Mesodermal cell (in vitro differentiated cells): ENCODE results near the gene EML4.
"Not testable (repeated sequence)": the region's sequence is repeated elsewhere in the genome, so short reads cannot be mapped to it uniquely, and the experiment has no call there.

Source experiments
- H3K27ac ChIP-seq: 2 replicates; pipeline ENCODE4 v1.7.0; 2013; ENCODE audit warnings: mild to moderate bottlenecking, low read depth, low read length, moderate library complexity; ENCODE audit not compliant: severe bottlenecking
- H3K36me3 ChIP-seq: 2 replicates; pipeline ENCODE4 v1.7.1; 2013; ENCODE audit warnings: mild to moderate bottlenecking, low read length, moderate library complexity; ENCODE audit not compliant: control insufficient read depth, insufficient read depth
- H3K4me1 ChIP-seq: one replicate; pipeline ENCODE4 v1.7.1; 2013; ENCODE audit warnings: mild to moderate bottlenecking, low read length; ENCODE audit not compliant: insufficient read depth, control insufficient read depth, poor library complexity, severe bottlenecking
- H3K4me3 ChIP-seq: 2 replicates; pipeline ENCODE4 v1.7.0; 2013; ENCODE audit warnings: low read length, control low read depth, mild to moderate bottlenecking; ENCODE audit not compliant: insufficient read depth, poor library complexity, severe bottlenecking; ENCODE audit errors: extremely low read depth
- H3K9me3 ChIP-seq: 2 replicates; pipeline ENCODE4 v1.7.1; 2013; ENCODE audit warnings: mild to moderate bottlenecking, low read length, moderate library complexity; ENCODE audit not compliant: control insufficient read depth
- WGBS, 2 experiments: methylation state at CpG; one replicate each; pipeline ENCODE4 v1.1.5; 2013; ENCODE audit warnings: missing lambda C conversion rate in 2 of 2; ENCODE audit not compliant: insufficient coverage in 2 of 2; 5-methylcytosine and 5-hydroxymethylcytosine counted together

The EML4 gene

GRCh38 chr2:42339191-42339912 is 170.2 kb downstream of the EML4 start:
- no peak overlapping the region for H3K27ac ChIP-seq
- WGBS, 2 experiments: 91 to 95% methylated on average over 20 to 21 of the region's 21 CpGs
- H3K36me3 ChIP-seq: peaks cover 62% of the 10 kb centered on the region
- H3K4me3 ChIP-seq: no peak overlapping the region
- H3K9me3 ChIP-seq: no peaks in the 10 kb centered on the region
- H3K4me1 ChIP-seq: peaks cover 17% of the 10 kb centered on the region

- H3K36me3 ChIP-seq: peaks cover 62% of the 10 kb centered on the region
- 93% methylated on average over 17 to 23 of the region's 23 CpGs for WGBS, 2 experiments
Observed at GRCh38 chr2:42340045-42340937, 171.1 kb downstream of the EML4 start.

GRCh38 chr2:42340938-42341636 is 171.9 kb downstream of the EML4 start:
- peaks cover 17% of the 10 kb centered on the region for H3K4me1 ChIP-seq
- WGBS, 2 experiments: 91 to 97% methylated on average over 5 to 6 of the region's 10 CpGs
- no peaks in the 10 kb centered on the region for H3K9me3 ChIP-seq
- no peak overlapping the region for H3K4me3 ChIP-seq
- H3K36me3 ChIP-seq: peaks cover 62% of the 10 kb centered on the region
- H3K27ac ChIP-seq: no peak overlapping the region

More at GRCh38 chr2:42340045-42340937, 171.1 kb downstream of the EML4 start:
- Histone ChIP-seq H3K27ac (no peak overlapping the region), H3K4me3 (no peak overlapping the region), H3K9me3 (no peaks in the 10 kb centered on the region), H3K4me1 (peaks cover 17% of the 10 kb centered on the region)

- H3K9me3 ChIP-seq: no peaks in the 10 kb centered on the region
- peaks cover 17% of the 10 kb centered on the region for H3K4me1 ChIP-seq
- peak overlapping the region; percentile 91 for H3K27ac ChIP-seq
- H3K36me3 ChIP-seq: peaks cover 55% of the 10 kb centered on the region
- no peak overlapping the region for H3K4me3 ChIP-seq
- WGBS, 2 experiments: 78 to 88% methylated on average over 6 to 8 of the region's 8 CpGs
Observed at GRCh38 chr2:42342061-42342794, 173.1 kb downstream of the EML4 start.

- Histone ChIP-seq H3K27ac (peak overlapping the region; percentile 91), H3K9me3 (no peaks in the 10 kb centered on the region), H3K36me3 (peaks cover 54% of the 10 kb centered on the region), H3K4me3 (no peak overlapping the region), H3K4me1 (peaks cover 17% of the 10 kb centered on the region)
- 89 to 97% methylated on average over 6 of the region's 11 CpGs for WGBS, 2 experiments
Observed at GRCh38 chr2:42342795-42343241, 173.7 kb downstream of the EML4 start.

GRCh38 chr2:42345986-42346385 is 176.8 kb downstream of the EML4 start:
- Histone ChIP-seq H3K27ac (no peak overlapping the region), H3K9me3 (no peaks in the 10 kb centered on the region), H3K4me3 (no peak overlapping the region), H3K4me1 (peaks cover 17% of the 10 kb centered on the region), H3K36me3 (peaks cover 51% of the 10 kb centered on the region)
- WGBS, 2 experiments: 100% methylated on average over 4 of the region's 4 CpGs

- 95 to 100% methylated on average over 3 of the region's 6 CpGs for WGBS, 2 experiments
- not testable (repeated sequence) for H3K27ac ChIP-seq, H3K9me3 ChIP-seq, H3K4me3 ChIP-seq
- Histone ChIP-seq H3K4me1 (peaks cover 15% of the 10 kb centered on the region), H3K36me3 (peaks cover 55% of the 10 kb centered on the region)
Observed at GRCh38 chr2:42346856-42347255, 177.7 kb downstream of the EML4 start.

- peaks cover 61% of the 10 kb centered on the region for H3K36me3 ChIP-seq
- 79 to 98% methylated on average over 8 of the region's 12 CpGs for WGBS, 2 experiments
- H3K27ac ChIP-seq, H3K4me3 ChIP-seq, H3K9me3 ChIP-seq, H3K4me1 ChIP-seq: not testable (repeated sequence)
Observed at GRCh38 chr2:42347518-42347917, 178.4 kb downstream of the EML4 start.

- Histone ChIP-seq H3K4me1 (peaks cover under 1% of the 10 kb centered on the region), H3K36me3 (peaks cover 66% of the 10 kb centered on the region), H3K27ac (no peak overlapping the region), H3K9me3 (no peaks in the 10 kb centered on the region), H3K4me3 (no peak overlapping the region)
- 90 to 94% methylated on average over 5 to 6 of the region's 8 CpGs for whole genome bisulfite sequencing, 2 experiments
Observed at GRCh38 chr2:42348113-42348805, 179.1 kb downstream of the EML4 start.
